HEK293 (cell line): ENCODE data around the gene SPACA6.

ENCODE experiments used
- BCL11A ChIP-seq: fragments of 450-650 bp; formaldehyde crosslinking; IDR thresholded peaks from 2 replicates; pipeline ENCODE4 v1.5.1; 2016; ENCODE audit warnings: low read depth, missing biosample characterization, missing genetic modification characterization
- GFI1B ChIP-seq: fragments of 450-650 bp; formaldehyde crosslinking; IDR thresholded peaks from 2 replicates; pipeline ENCODE4 v1.5.1; 2016; ENCODE audit warnings: missing biosample characterization, missing genetic modification characterization
- GLIS1 ChIP-seq: fragments of 450-650 bp; formaldehyde crosslinking; IDR thresholded peaks from 2 replicates; pipeline ENCODE4 v1.5.1; 2016; ENCODE audit warnings: missing biosample characterization, missing genetic modification characterization
- HOXA7 ChIP-seq: sonication (generic); formaldehyde crosslinking; IDR thresholded peaks from 2 replicates; pipeline ENCODE4 v1.8.1; 2022; ENCODE audit warnings: missing genetic modification reagents, borderline replicate concordance
- KLF10 ChIP-seq: fragments of 450-650 bp; IDR thresholded peaks from 2 replicates; pipeline ENCODE4 v1.5.1; 2018; ENCODE audit warnings: missing biosample characterization, mild to moderate bottlenecking, missing genetic modification characterization
- MEIS1 ChIP-seq: sonication (generic); formaldehyde crosslinking; IDR thresholded peaks from 2 replicates; pipeline ENCODE4 v1.8.1; 2022; ENCODE audit warnings: missing genetic modification reagents, mild to moderate bottlenecking, borderline replicate concordance
- MYNN ChIP-seq: fragments of 450-650 bp; formaldehyde crosslinking; IDR thresholded peaks from 2 replicates; pipeline ENCODE4 v1.5.1; 2016; ENCODE audit warnings: missing biosample characterization, missing genetic modification characterization, borderline replicate concordance
- OSR2 ChIP-seq: fragments of 450-650 bp; formaldehyde crosslinking; IDR thresholded peaks from 2 replicates; pipeline ENCODE4 v1.5.1; 2016; ENCODE audit warnings: missing biosample characterization, missing genetic modification characterization
- TRIM28 ChIP-seq: IDR thresholded peaks from 2 replicates; pipeline ENCODE4 v1.6.1; 2011; ENCODE audit warnings: low read length, control low read depth, borderline replicate concordance
- ZBTB10 ChIP-seq: fragments of 450-650 bp; formaldehyde crosslinking; IDR thresholded peaks from 2 replicates; pipeline ENCODE4 v1.5.1; 2016; ENCODE audit warnings: missing biosample characterization, missing genetic modification characterization
- ZNF133 ChIP-seq: fragments of 450-650 bp; formaldehyde crosslinking; IDR thresholded peaks from 2 replicates; pipeline ENCODE4 v1.5.1; 2016; ENCODE audit warnings: missing biosample characterization, missing genetic modification characterization
- ZNF202 ChIP-seq: fragments of 450-650 bp; formaldehyde crosslinking; IDR thresholded peaks from 2 replicates; pipeline ENCODE4 v1.5.1; 2016; ENCODE audit warnings: missing biosample characterization, missing genetic modification characterization, borderline replicate concordance
- ZNF426 ChIP-seq: fragments of 450-650 bp; formaldehyde crosslinking; IDR thresholded peaks from 2 replicates; pipeline ENCODE4 v1.5.1; 2017; ENCODE audit warnings: missing biosample characterization, missing genetic modification characterization, mild to moderate bottlenecking, inconsistent platforms, moderate library complexity
- ZNF510 ChIP-seq: fragments of 450-650 bp; formaldehyde crosslinking; IDR thresholded peaks from 2 replicates; pipeline ENCODE4 v1.5.1; 2018; ENCODE audit warnings: mild to moderate bottlenecking, missing genetic modification characterization, missing biosample characterization; ENCODE audit not compliant: insufficient replicate concordance
- ZNF560 ChIP-seq: fragments of 450-650 bp; formaldehyde crosslinking; IDR thresholded peaks from 2 replicates; pipeline ENCODE4 v1.5.1; 2017; ENCODE audit warnings: missing biosample characterization, missing genetic modification characterization, borderline replicate concordance
- ZNF610 ChIP-seq: fragments of 450-650 bp; formaldehyde crosslinking; IDR thresholded peaks from 2 replicates; pipeline ENCODE4 v1.5.1; 2016; ENCODE audit warnings: missing biosample characterization, missing genetic modification characterization, borderline replicate concordance
- ZNF623 ChIP-seq: fragments of 450-650 bp; formaldehyde crosslinking; IDR thresholded peaks from 2 replicates; pipeline ENCODE4 v1.5.1; 2016; ENCODE audit warnings: missing biosample characterization, missing genetic modification characterization
- ZNF624 ChIP-seq: fragments of 450-650 bp; formaldehyde crosslinking; IDR thresholded peaks from 2 replicates; pipeline ENCODE4 v1.5.1; 2017; ENCODE audit warnings: missing biosample characterization, missing genetic modification characterization
- ZNF626 ChIP-seq: fragments of 450-650 bp; sonication (Bioruptor Pico); formaldehyde crosslinking; IDR thresholded peaks from 2 replicates; pipeline ENCODE4 v1.5.1; 2018; ENCODE audit warnings: missing biosample characterization, missing genetic modification characterization, inconsistent platforms
- ZNF76 ChIP-seq: fragments of 450-650 bp; formaldehyde crosslinking; IDR thresholded peaks from 2 replicates; pipeline ENCODE4; 2016; ENCODE audit warnings: low read depth, missing biosample characterization, missing genetic modification characterization, borderline replicate concordance
- ZNF776 ChIP-seq: fragments of 450-650 bp; formaldehyde crosslinking; IDR thresholded peaks from 2 replicates; pipeline ENCODE4 v1.5.0; 2017; ENCODE audit warnings: missing biosample characterization, missing genetic modification characterization, borderline replicate concordance
- ZNF777 ChIP-seq: fragments of 450-650 bp; formaldehyde crosslinking; IDR thresholded peaks from 2 replicates; pipeline ENCODE4 v1.5.1; 2017; ENCODE audit warnings: missing biosample characterization, missing genetic modification characterization, borderline replicate concordance
- ZNF830 ChIP-seq: fragments of 450-650 bp; IDR thresholded peaks from 2 replicates; pipeline ENCODE4 v1.5.0; 2018; ENCODE audit warnings: missing biosample characterization, missing genetic modification characterization, low read depth, mild to moderate bottlenecking, moderate library complexity
- ZNF837 ChIP-seq: fragments of 450-650 bp; formaldehyde crosslinking; IDR thresholded peaks from 2 replicates; pipeline ENCODE4 v1.5.1; 2016; ENCODE audit warnings: missing biosample characterization, missing genetic modification characterization
- ZSCAN30 ChIP-seq: fragments of 450-650 bp; IDR thresholded peaks from 2 replicates; pipeline ENCODE4 v1.5.1; 2018; ENCODE audit warnings: missing biosample characterization, mild to moderate bottlenecking, missing genetic modification characterization, moderate library complexity
- TF ChIP-seq, protein P1 (sequence below): fragments of 450-650 bp; formaldehyde crosslinking; IDR thresholded peaks from 2 replicates; pipeline ENCODE4 v1.5.1; 2016; ENCODE audit warnings: missing biosample characterization, missing genetic modification characterization
- TF ChIP-seq, protein P2 (sequence below): fragments of 450-650 bp; formaldehyde crosslinking; IDR thresholded peaks from 2 replicates; pipeline ENCODE4 v1.5.1; 2016; ENCODE audit warnings: missing biosample characterization, missing genetic modification characterization
- TF ChIP-seq, protein P3 (sequence below): fragments of 450-650 bp; formaldehyde crosslinking; IDR thresholded peaks from 2 replicates; pipeline ENCODE4 v1.5.1; 2017; ENCODE audit warnings: missing biosample characterization, missing genetic modification characterization

SPACA6 gene

DNA sequence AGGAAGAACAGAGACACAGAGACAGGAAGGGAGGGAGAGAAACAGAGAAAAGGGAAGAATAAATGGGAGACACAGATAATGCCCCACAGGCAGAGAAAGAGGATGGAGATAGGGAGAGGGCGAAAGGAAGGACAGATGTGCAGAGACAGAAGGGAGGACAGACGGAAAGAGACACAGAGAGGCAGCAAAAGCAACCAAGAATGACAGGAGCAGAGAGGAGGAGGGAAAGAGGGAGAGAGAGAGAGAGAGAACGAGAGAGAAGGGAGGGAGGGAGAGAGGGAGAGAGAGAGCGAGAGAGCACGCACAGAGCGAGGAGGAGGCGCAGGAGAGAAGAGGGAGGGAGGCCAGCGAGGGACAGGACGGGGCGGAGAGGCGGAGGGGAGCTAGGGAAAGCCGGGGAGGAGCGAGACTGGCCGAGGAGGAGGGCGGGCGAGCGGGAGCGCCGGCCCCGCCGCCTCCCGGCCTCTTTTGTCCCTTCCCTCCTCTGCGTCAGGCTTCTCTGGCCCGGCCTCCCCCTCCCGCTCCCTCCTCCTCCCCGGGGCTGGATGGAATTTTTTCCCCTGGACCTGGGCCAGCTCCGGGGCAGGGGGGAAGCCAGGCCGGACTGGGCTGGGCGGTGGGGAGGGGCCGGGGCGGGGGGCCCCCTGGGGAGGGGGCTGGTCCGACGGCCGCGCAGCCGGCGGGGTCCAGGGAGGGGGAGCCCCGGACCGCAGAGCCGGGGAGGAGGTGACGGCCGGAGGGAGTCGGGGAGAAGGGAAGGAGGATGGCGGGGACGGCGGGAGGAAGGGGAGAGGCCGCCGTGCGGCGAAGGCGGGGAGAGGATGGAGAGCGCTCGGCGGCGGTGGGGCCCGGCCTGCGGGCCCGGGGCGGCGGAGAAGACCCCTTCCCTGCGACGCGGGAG is 4.2 kb upstream of the SPACA6 start (continued):
- TF ChIP-seq, protein P1, sequence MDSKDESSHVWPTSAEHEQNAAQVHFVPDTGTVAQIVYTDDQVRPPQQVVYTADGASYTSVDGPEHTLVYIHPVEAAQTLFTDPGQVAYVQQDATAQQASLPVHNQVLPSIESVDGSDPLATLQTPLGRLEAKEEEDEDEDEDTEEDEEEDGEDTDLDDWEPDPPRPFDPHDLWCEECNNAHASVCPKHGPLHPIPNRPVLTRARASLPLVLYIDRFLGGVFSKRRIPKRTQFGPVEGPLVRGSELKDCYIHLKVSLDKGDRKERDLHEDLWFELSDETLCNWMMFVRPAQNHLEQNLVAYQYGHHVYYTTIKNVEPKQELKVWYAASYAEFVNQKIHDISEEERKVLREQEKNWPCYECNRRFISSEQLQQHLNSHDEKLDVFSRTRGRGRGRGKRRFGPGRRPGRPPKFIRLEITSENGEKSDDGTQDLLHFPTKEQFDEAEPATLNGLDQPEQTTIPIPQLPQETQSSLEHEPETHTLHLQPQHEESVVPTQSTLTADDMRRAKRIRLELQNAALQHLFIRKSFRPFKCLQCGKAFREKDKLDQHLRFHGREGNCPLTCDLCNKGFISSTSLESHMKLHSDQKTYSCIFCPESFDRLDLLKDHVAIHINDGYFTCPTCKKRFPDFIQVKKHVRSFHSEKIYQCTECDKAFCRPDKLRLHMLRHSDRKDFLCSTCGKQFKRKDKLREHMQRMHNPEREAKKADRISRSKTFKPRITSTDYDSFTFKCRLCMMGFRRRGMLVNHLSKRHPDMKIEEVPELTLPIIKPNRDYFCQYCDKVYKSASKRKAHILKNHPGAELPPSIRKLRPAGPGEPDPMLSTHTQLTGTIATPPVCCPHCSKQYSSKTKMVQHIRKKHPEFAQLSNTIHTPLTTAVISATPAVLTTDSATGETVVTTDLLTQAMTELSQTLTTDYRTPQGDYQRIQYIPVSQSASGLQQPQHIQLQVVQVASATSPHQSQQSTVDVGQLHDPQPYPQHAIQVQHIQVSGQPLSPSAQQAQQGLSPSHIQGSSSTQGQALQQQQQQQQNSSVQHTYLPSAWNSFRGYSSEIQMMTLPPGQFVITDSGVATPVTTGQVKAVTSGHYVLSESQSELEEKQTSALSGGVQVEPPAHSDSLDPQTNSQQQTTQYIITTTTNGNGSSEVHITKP: peak; percentile 88
- TF ChIP-seq ZNF626 (tag by site-specific recombination) (no peak), ZNF777 (tag by site-specific recombination) (peak; percentile 97), GFI1B (tag by site-specific recombination) (no peak), ZNF510 (tag by site-specific recombination) (no peak), ZNF610 (tag by site-specific recombination) (peak; percentile 80; the same call in 1 of the 2 replicates), HOXA7 (CRISPR knock-in tag) (no peak), ZBTB10 (tag by site-specific recombination) (peak; percentile 90; the same call in 1 of the 2 replicates), ZNF560 (tag by site-specific recombination) (no peak), ZNF837 (tag by site-specific recombination) (no peak), ZNF202 (no peak), MYNN (tag by site-specific recombination) (no peak), TRIM28 (0 out of 2 replicates have a peak, but pooled peaks have one; percentile 19), ZNF624 (tag by site-specific recombination) (no peak), ZNF133 (tag by site-specific recombination) (peak; percentile 76), KLF10 (tag by site-specific recombination) (no peak), ZNF776 (no peak), ZSCAN30 (tag by site-specific recombination) (peak; percentile 62), ZNF76 (tag by site-specific recombination) (peak; percentile 30), BCL11A (tag by site-specific recombination) (peak; percentile 57), ZNF830 (tag by site-specific recombination) (no peak), MEIS1 (CRISPR knock-in tag) (no peak), ZNF426 (tag by site-specific recombination) (no peak), OSR2 (tag by site-specific recombination) (no peak), GLIS1 (tag by site-specific recombination) (peak; percentile 72), ZNF623 (tag by site-specific recombination) (no peak)
- TF ChIP-seq, protein P2, sequence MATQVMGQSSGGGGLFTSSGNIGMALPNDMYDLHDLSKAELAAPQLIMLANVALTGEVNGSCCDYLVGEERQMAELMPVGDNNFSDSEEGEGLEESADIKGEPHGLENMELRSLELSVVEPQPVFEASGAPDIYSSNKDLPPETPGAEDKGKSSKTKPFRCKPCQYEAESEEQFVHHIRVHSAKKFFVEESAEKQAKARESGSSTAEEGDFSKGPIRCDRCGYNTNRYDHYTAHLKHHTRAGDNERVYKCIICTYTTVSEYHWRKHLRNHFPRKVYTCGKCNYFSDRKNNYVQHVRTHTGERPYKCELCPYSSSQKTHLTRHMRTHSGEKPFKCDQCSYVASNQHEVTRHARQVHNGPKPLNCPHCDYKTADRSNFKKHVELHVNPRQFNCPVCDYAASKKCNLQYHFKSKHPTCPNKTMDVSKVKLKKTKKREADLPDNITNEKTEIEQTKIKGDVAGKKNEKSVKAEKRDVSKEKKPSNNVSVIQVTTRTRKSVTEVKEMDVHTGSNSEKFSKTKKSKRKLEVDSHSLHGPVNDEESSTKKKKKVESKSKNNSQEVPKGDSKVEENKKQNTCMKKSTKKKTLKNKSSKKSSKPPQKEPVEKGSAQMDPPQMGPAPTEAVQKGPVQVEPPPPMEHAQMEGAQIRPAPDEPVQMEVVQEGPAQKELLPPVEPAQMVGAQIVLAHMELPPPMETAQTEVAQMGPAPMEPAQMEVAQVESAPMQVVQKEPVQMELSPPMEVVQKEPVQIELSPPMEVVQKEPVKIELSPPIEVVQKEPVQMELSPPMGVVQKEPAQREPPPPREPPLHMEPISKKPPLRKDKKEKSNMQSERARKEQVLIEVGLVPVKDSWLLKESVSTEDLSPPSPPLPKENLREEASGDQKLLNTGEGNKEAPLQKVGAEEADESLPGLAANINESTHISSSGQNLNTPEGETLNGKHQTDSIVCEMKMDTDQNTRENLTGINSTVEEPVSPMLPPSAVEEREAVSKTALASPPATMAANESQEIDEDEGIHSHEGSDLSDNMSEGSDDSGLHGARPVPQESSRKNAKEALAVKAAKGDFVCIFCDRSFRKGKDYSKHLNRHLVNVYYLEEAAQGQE (tag by site-specific recombination): no peak
- TF ChIP-seq, protein P3, sequence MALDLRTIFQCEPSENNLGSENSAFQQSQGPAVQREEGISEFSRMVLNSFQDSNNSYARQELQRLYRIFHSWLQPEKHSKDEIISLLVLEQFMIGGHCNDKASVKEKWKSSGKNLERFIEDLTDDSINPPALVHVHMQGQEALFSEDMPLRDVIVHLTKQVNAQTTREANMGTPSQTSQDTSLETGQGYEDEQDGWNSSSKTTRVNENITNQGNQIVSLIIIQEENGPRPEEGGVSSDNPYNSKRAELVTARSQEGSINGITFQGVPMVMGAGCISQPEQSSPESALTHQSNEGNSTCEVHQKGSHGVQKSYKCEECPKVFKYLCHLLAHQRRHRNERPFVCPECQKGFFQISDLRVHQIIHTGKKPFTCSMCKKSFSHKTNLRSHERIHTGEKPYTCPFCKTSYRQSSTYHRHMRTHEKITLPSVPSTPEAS: peak; percentile 50; the same call in 1 of the 2 replicates
